HepG2 (cell line): Measurements from ENCODE around the gene DPH3. TPM values are rescaled to one million over a fixed set of nuclear protein-coding genes. Genes with fewer than 3 reads are reported as not detected.

Experiments used
- ATAC-seq: fragments of 200-7000 bp; cut with Tn5 transposase; 3 replicates; pipeline ENCODE4 v1.9.1; 2020; ENCODE audit warnings: mild to moderate bottlenecking, moderate library complexity
- BruUV-seq: library from RNA; stranded (reverse); fragments of 400-500 nt; replicated peaks from 2 replicates; lab custom pipeline; 2021; lab: Mats Ljungman, UMichigan
- CTCF ChIA-PET: fragments of 300-600 bp; formaldehyde crosslinking; extraction: SDS; loops from one replicate; lab custom pipeline; 2021; ENCODE audit warnings: low total read pairs, inconsistent platforms, low intra/inter-chr PET ratio; lab: Yijun Ruan, JAX
- POLR2A ChIA-PET: fragments of 350-600 bp; sonication (Branson Sonifier 250); formaldehyde crosslinking; loops from one replicate; lab custom pipeline; 2020; ENCODE audit warnings: antibody characterized with exemption, inconsistent platforms; lab: Yijun Ruan, JAX
- DNase-seq: peaks from one replicate; pipeline ENCODE4 v3.0.0-alpha.2; 2015; ENCODE audit warnings: low spot score
- FAIRE-seq: peaks from 3 replicates; lab custom pipeline; 2011; peaks lifted over from hg19 to GRCh38; lab: Jason Lieb, UNC
- H2AFZ ChIP-seq: one replicate; pipeline ENCODE4 v1.6.1; 2011; ENCODE audit warnings: low read length, inconsistent platforms
- H3K27ac ChIP-seq: fragments of 300-600 bp; 3 replicates; pipeline ENCODE4 v1.8.0; 2011; ENCODE audit warnings: mixed run types, mild to moderate bottlenecking, mixed read lengths, low read length, inconsistent platforms; ENCODE audit not compliant: insufficient read depth; ENCODE audit errors: extremely low read length
- H3K27me3 ChIP-seq, 2 experiments: fragments of 200-600 bp in 1 of 2; 2 replicates in 1 of 2; 3 replicates in 1 of 2; pipeline versions ENCODE4 v1.6.0 to v1.8.0; 2011; ENCODE audit warnings: low read length in 2 of 2, mild to moderate bottlenecking in 2 of 2, moderate library complexity in 2 of 2, inconsistent platforms in 1 of 2; ENCODE audit not compliant: insufficient read depth in 2 of 2, control insufficient read depth in 1 of 2
- H3K36me3 ChIP-seq, 2 experiments: fragments of 200-600 bp in 1 of 2; replicated peaks in 1 of 2; 2 replicates in 1 of 2; 3 replicates in 1 of 2; pipeline versions ENCODE4 v1.5.1 to v1.8.0; 2011; ENCODE audit warnings: low read length in 2 of 2, inconsistent platforms in 1 of 2; ENCODE audit not compliant: insufficient read depth in 2 of 2, control insufficient read depth in 1 of 2
- H3K4me1 ChIP-seq: 2 replicates; pipeline ENCODE4 v1.5.1; 2012; ENCODE audit warnings: low read length, inconsistent platforms; ENCODE audit not compliant: insufficient read depth
- H3K4me2 ChIP-seq: 2 replicates; pipeline ENCODE4 v1.6.0; 2011; ENCODE audit warnings: low read depth, low read length, inconsistent platforms
- H3K4me3 ChIP-seq, 3 experiments: fragments of 200-600 bp in 1 of 3; sonication (generic), shearing (Covaris generic) in 1 of 3; replicated peaks in 1 of 3; 2 replicates each; pipeline ENCODE4 v1.5.1; 2011 to 2016; ENCODE audit warnings: low read length in 3 of 3, inconsistent platforms in 2 of 3, low read depth in 2 of 3, mild to moderate bottlenecking in 2 of 3, control low read depth in 1 of 3, mixed read lengths in 1 of 3; ENCODE audit not compliant: insufficient read depth in 1 of 3
- H3K79me2 ChIP-seq: one replicate; pipeline ENCODE4 v1.6.1; 2011; ENCODE audit warnings: low read length, inconsistent platforms; ENCODE audit not compliant: insufficient read depth
- H3K9ac ChIP-seq: 2 replicates; pipeline ENCODE4 v1.6.0; 2011; ENCODE audit warnings: mild to moderate bottlenecking, low read depth, low read length, inconsistent platforms; ENCODE audit not compliant: insufficient read depth
- H3K9me3 ChIP-seq: 2 replicates; pipeline ENCODE4 v1.5.1; 2012; ENCODE audit warnings: mild to moderate bottlenecking, low read length
- H4K20me1 ChIP-seq: 2 replicates; pipeline ENCODE4 v1.6.0; 2011; ENCODE audit warnings: inconsistent platforms, mild to moderate bottlenecking, low read length, moderate library complexity; ENCODE audit not compliant: insufficient read depth
- ATF1 ChIP-seq: IDR thresholded peaks from 2 replicates; pipeline ENCODE4 v1.6.1; 2016; ENCODE audit warnings: mild to moderate bottlenecking, control low read depth
- CENPT ChIP-seq: sonication (generic); formaldehyde crosslinking; IDR thresholded peaks from 2 replicates; pipeline ENCODE4 v1.8.0; 2022; ENCODE audit warnings: low read depth, mild to moderate bottlenecking, moderate library complexity, missing genetic modification reagents
- EEA1 ChIP-seq: sonication (generic); formaldehyde crosslinking; IDR thresholded peaks from 2 replicates; pipeline ENCODE4 v1.5.1; 2020; ENCODE audit warnings: mild to moderate bottlenecking, missing genetic modification reagents, borderline replicate concordance
- RBM22 ChIP-seq: fragments of 200-400 bp; formaldehyde crosslinking; optimal IDR thresholded peaks from 2 replicates; pipeline ENCODE3; 2017; ENCODE audit warnings: mild to moderate bottlenecking, low read length, moderate library complexity
- SETDB1 ChIP-seq: sonication (generic); formaldehyde crosslinking; IDR thresholded peaks from 2 replicates; pipeline ENCODE4 v1.5.1; 2020; ENCODE audit warnings: missing genetic modification reagents, mild to moderate bottlenecking, borderline replicate concordance
- SNAPC4 ChIP-seq: sonication (generic); formaldehyde crosslinking; IDR thresholded peaks from 2 replicates; pipeline ENCODE4 v1.4.0; 2020; ENCODE audit warnings: mild to moderate bottlenecking, missing genetic modification reagents
- SRSF1 ChIP-seq: fragments of 200-400 bp; formaldehyde crosslinking; optimal IDR thresholded peaks from 2 replicates; pipeline ENCODE3; 2017; ENCODE audit warnings: mild to moderate bottlenecking, low read depth, low read length, moderate library complexity
- ZNF543 ChIP-seq: sonication (generic); formaldehyde crosslinking; IDR thresholded peaks from 2 replicates; pipeline ENCODE4 v1.4.0; 2020; ENCODE audit warnings: mild to moderate bottlenecking, missing genetic modification reagents
- ZNF546 ChIP-seq: sonication (generic); formaldehyde crosslinking; conservative IDR thresholded peaks from 2 replicates; pipeline ENCODE4 v1.8.1; 2023; ENCODE audit warnings: mild to moderate bottlenecking, missing genetic modification reagents
- ZNF674 ChIP-seq: sonication (generic); formaldehyde crosslinking; IDR thresholded peaks from 2 replicates; pipeline ENCODE4 v1.5.0; 2020; ENCODE audit warnings: low read depth, mild to moderate bottlenecking, missing genetic modification reagents
- ZNF703 ChIP-seq: sonication (generic); formaldehyde crosslinking; IDR thresholded peaks from 2 replicates; pipeline ENCODE4 v1.5.1; 2020; ENCODE audit warnings: missing genetic modification reagents, mild to moderate bottlenecking, moderate library complexity, borderline replicate concordance
- ZNF773 ChIP-seq: sonication (generic); formaldehyde crosslinking; IDR thresholded peaks from 2 replicates; pipeline ENCODE4 v1.4.0; 2020; ENCODE audit warnings: missing genetic modification reagents, borderline replicate concordance
- ZNF781 ChIP-seq: sonication (generic); formaldehyde crosslinking; IDR thresholded peaks from 2 replicates; pipeline ENCODE4 v1.5.1; 2020; ENCODE audit warnings: borderline replicate concordance, mild to moderate bottlenecking, missing genetic modification reagents; ENCODE audit errors: not compliant biosample characterization
- WGBS: methylation state at CpG from one replicate; pipeline ENCODE4 v1.1.6; 2017; ENCODE audit warnings: low lambda C conversion rate; 5-methylcytosine and 5-hydroxymethylcytosine counted together
- in situ Hi-C: cut with HindIII; loops from 2 replicates; pipeline ENCODE4 v1.10.0; 2017; ENCODE audit warnings: low pct_unique_long_range_greater_than_20kb; ENCODE audit not compliant: extremely low pct_ligation_motif_present
- intact Hi-C: fragments of 100-400 bp; cut with micrococcal nuclease; formaldehyde crosslinking; loops from one replicate; pipeline ENCODE4 v1.10.0; 2022; ENCODE audit not compliant: unreplicated experiment
- polyA plus RNA-seq, 8 experiments: library from polyadenylated mRNA; depleted of rRNA in 3 of 8; stranded (reverse) in 7 of 8; unstranded in 1 of 8; fragments of >200 nt; fragmentation: Illumina TruSeq in 4 of 8; extraction: Trizol in 4 of 8; gene quantifications; 2 replicates each; pipeline versions ENCODE4 v1.2.1 to v1.2.3, GENCODE V29; 2011 to 2016; ENCODE audit warnings: low read depth in 4 of 8, missing spikeins in 1 of 8, mixed read lengths in 1 of 8; ENCODE audit not compliant: insufficient read depth in 1 of 8
- total RNA-seq, 5 experiments: library from RNA; depleted of rRNA; stranded (reverse); fragments of >200 nt; fragmentation: Illumina TruSeq; extraction: Trizol; gene quantifications; 2 replicates each; pipeline ENCODE4 v1.2.3, GENCODE V29; 2016; ENCODE audit warnings: low read depth in 1 of 5
- TF ChIP-seq, protein P1 (sequence below): IDR thresholded peaks from 2 replicates; pipeline ENCODE4 v1.6.1; 2016; ENCODE audit warnings: control low read depth

The DPH3 gene
- total and polyA plus RNA-seq, 2 of the 13 experiments (the other 11 are each of a cell fraction or from before 2014, with no cell fraction given) = 18.3 to 21.6 TPM

- no TSS peak for BruUV-seq
- 0% methylated on average over 1 of the region's 2 CpGs for WGBS
- TF ChIP-seq SNAPC4 = no peak
- TF ChIP-seq ZNF781 (CRISPR knock-in tag) = no peak
- TF ChIP-seq ZNF543 (CRISPR knock-in tag) = no peak
- no peak for TF ChIP-seq ZNF546 (CRISPR knock-in tag)
- no peak for TF ChIP-seq ZNF674 (CRISPR knock-in tag)
- TF ChIP-seq SETDB1 (CRISPR knock-in tag) = no peak
- TF ChIP-seq RBM22 = no peak
- TF ChIP-seq ZNF773 (CRISPR knock-in tag) = no peak
- no peak for TF ChIP-seq ZNF703 (CRISPR knock-in tag)
- no peak for TF ChIP-seq CENPT (CRISPR knock-in tag)
- TF ChIP-seq EEA1 (CRISPR knock-in tag) = no peak
- TF ChIP-seq, protein P1, sequence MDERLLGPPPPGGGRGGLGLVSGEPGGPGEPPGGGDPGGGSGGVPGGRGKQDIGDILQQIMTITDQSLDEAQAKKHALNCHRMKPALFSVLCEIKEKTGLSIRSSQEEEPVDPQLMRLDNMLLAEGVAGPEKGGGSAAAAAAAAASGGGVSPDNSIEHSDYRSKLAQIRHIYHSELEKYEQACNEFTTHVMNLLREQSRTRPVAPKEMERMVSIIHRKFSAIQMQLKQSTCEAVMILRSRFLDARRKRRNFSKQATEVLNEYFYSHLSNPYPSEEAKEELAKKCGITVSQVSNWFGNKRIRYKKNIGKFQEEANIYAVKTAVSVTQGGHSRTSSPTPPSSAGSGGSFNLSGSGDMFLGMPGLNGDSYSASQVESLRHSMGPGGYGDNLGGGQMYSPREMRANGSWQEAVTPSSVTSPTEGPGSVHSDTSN (CRISPR knock-in tag) = no peak
- TF ChIP-seq ATF1 = no peak
- no peak for TF ChIP-seq SRSF1
- Histone ChIP-seq H3K9me3 (no peaks in the 10 kb centered on the region), H3K27ac (no peak overlapping the region), H3K4me2 (no peak overlapping the region), H4K20me1 (no peaks in the 10 kb centered on the region), H3K36me3 (no peaks in the 10 kb centered on the region), H3K9ac (no peak overlapping the region), H3K79me2 (no peaks in the 10 kb centered on the region), H2AFZ (no peak overlapping the region), H3K4me3 (no peak overlapping the region), H3K27me3 (peaks cover 1 to 11% of the 10 kb centered on the region in 2 experiments; a peak in 2 of 5 replicates), H3K4me1 (no peaks in the 10 kb centered on the region)
- in situ Hi-C loops = no loop called here
- DNase-seq (no peak), FAIRE-seq (no peak), ATAC-seq (peak; percentile 23; the same call in 1 of the 3 replicates)
- intact Hi-C loops = no loop called here
- CTCF ChIA-PET = no interaction called here
- POLR2A ChIA-PET = no interaction called here
Measured at GRCh38 chr3:16222547-16222946, 42.2 kb downstream of the DPH3 start.
